SU-DHL-6 (cell line): Measurements from ENCODE around the gene ZDHHC17.

Experiments
- H2AFZ ChIP-seq: fragments of 200-600 bp; sonication (generic); 2 replicates; pipeline ENCODE4 v1.6.1; 2014; ENCODE audit warnings: low read depth, mild to moderate bottlenecking, moderate library complexity, mixed read lengths, antibody characterized with exemption, low read length; ENCODE audit not compliant: severe bottlenecking
- H3F3A ChIP-seq: fragments of 200-600 bp; shearing (Covaris generic); 2 replicates; pipeline ENCODE4 v1.6.0; 2016; ENCODE audit warnings: antibody characterized with exemption, mild to moderate bottlenecking; ENCODE audit not compliant: insufficient read depth
- H3K27ac ChIP-seq: fragments of 200-600 bp; sonication (generic); 2 replicates; pipeline ENCODE4 v1.5.1; 2016; ENCODE audit warnings: low read depth, mild to moderate bottlenecking, low read length, moderate library complexity, mixed read lengths
- H3K27me3 ChIP-seq: fragments of 200-600 bp; sonication (generic), shearing (Covaris generic); 2 replicates; pipeline ENCODE4 v1.6.0; 2014; ENCODE audit warnings: mild to moderate bottlenecking, low read length
- H3K36me3 ChIP-seq: fragments of 200-600 bp; sonication (generic); 2 replicates; pipeline ENCODE4 v1.6.1; 2014; ENCODE audit warnings: mild to moderate bottlenecking, low read length, mixed read lengths
- H3K4me2 ChIP-seq: fragments of 300-600, 200-600 bp; shearing (Covaris generic), sonication (generic); 2 replicates; pipeline ENCODE4 v1.6.0; 2014; ENCODE audit warnings: low read length, low read depth, mild to moderate bottlenecking; ENCODE audit not compliant: poor library complexity, severe bottlenecking
- H3K4me3 ChIP-seq: fragments of 200-600 bp; sonication (generic); 2 replicates; pipeline ENCODE4 v1.5.1; 2014; ENCODE audit warnings: antibody characterized with exemption, low read length, mild to moderate bottlenecking, mixed read lengths; ENCODE audit not compliant: insufficient read depth, poor library complexity, severe bottlenecking
- H3K79me2 ChIP-seq: fragments of 200-600 bp; sonication (generic); 2 replicates; pipeline ENCODE4 v1.6.1; 2014; ENCODE audit warnings: mild to moderate bottlenecking, low read length, moderate library complexity; ENCODE audit not compliant: insufficient read depth
- H3K9ac ChIP-seq: fragments of 200-600 bp; sonication (generic); 2 replicates; pipeline ENCODE4 v1.7.0; 2014; ENCODE audit warnings: mild to moderate bottlenecking, low read length
- H3K9me2 ChIP-seq: fragments of 200-600 bp; sonication (generic); replicated peaks from 2 replicates; pipeline ENCODE4 v1.6.1; 2014; ENCODE audit warnings: low read length; ENCODE audit not compliant: insufficient read depth
- H3K9me3 ChIP-seq: fragments of 200-600 bp; sonication (generic); 2 replicates; pipeline ENCODE4 v1.6.1; 2014; ENCODE audit warnings: low read length, mixed read lengths; ENCODE audit not compliant: insufficient read depth
- H4K20me1 ChIP-seq: fragments of 200-600 bp; sonication (generic); 2 replicates; pipeline ENCODE4 v1.6.1; 2014; ENCODE audit warnings: low read depth, mild to moderate bottlenecking, antibody characterized with exemption, low read length, moderate library complexity, mixed read lengths
- CTCF ChIP-seq: fragments of 200-600 bp; sonication (generic); IDR thresholded peaks from one replicate; pipeline ENCODE4 v1.5.1; 2017; ENCODE audit warnings: antibody characterized with exemption, mild to moderate bottlenecking, low read length, moderate library complexity; ENCODE audit not compliant: insufficient read depth, poor library complexity, severe bottlenecking
- EZH2phosphoT487 ChIP-seq: fragments of 200-600 bp; sonication (generic), shearing (Covaris generic); conservative IDR thresholded peaks from 2 replicates; pipeline ENCODE4 v1.6.1; 2018; ENCODE audit warnings: mild to moderate bottlenecking, antibody characterized with exemption, low read length, moderate library complexity, mixed read lengths

The ZDHHC17 gene

DNA sequence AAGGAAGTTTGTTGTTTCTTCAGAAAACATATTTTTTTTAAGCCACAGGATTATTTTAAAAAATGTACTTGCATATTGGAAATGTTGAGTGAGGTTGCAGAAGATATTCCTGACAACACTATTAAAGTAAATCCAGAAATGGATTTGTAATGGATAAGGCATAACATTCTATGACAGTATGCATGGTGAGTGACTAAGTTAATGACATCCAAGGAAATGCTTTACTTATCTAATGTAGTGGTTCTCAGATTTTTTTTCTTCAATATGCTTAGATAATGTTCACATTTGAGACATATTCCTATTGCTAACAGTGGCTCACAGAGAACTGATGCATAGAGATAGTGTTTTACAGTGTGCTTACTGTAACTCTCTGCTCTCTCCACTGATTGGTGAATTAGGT is 49.4 kb downstream of the ZDHHC17 start:
- H3K4me3 ChIP-seq, result no peak overlapping the region
- H3K9ac ChIP-seq, result no peak overlapping the region
- TF ChIP-seq EZH2phosphoT487, result no peak
- TF ChIP-seq CTCF, result no peak
- H3F3A ChIP-seq, result no peaks in the 10 kb centered on the region
- no peak overlapping the region for H3K4me2 ChIP-seq
- H3K27me3 ChIP-seq, result no peaks in the 10 kb centered on the region
- H2AFZ ChIP-seq, result no peak overlapping the region
- no peaks in the 10 kb centered on the region for H3K9me2 ChIP-seq
- no peaks in the 10 kb centered on the region for H3K9me3 ChIP-seq
- H3K27ac ChIP-seq, result no peak overlapping the region
- no peaks in the 10 kb centered on the region for H3K79me2 ChIP-seq
- H4K20me1 ChIP-seq, result 0 out of 2 replicates have a peak, but pooled peaks cover 2% of the 10 kb centered on the region
- peaks cover 20% of the 10 kb centered on the region; the same call in 1 of the 2 replicates for H3K36me3 ChIP-seq

DNA sequence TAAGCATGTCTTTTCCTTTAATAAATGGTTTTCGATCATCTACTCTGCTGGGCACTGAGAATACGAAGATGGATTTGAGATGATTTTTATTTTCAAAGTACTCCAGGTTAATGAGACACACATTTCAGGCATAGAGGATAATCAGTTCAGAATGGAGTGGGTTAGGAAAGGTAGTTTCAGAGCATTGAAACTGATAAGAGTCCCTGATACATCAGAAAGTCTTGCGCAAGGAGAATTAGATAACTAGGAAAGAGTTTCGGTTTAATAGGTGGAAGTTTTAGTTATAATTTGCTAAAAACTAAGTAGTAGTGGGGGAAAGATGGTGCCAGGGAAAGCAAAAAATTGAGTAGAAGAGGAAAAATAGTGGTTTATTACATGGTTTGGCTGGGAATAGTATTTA is 50.1 kb downstream of the ZDHHC17 start:
- Histone ChIP-seq H3K79me2 (no peaks in the 10 kb centered on the region), H3K4me3 (no peak overlapping the region), H3K27ac (no peak overlapping the region), H2AFZ (no peak overlapping the region), H3K9me2 (no peaks in the 10 kb centered on the region), H3K9me3 (no peaks in the 10 kb centered on the region), H3K36me3 (peaks cover 20% of the 10 kb centered on the region; the same call in 1 of the 2 replicates), H4K20me1 (no peaks in the 10 kb centered on the region), H3K9ac (no peak overlapping the region), H3K4me2 (no peak overlapping the region), H3F3A (no peaks in the 10 kb centered on the region), H3K27me3 (no peaks in the 10 kb centered on the region)
- TF ChIP-seq EZH2phosphoT487 (no peak), CTCF (no peak)

GRCh38 chr12:76820888-76821482 is 57.1 kb downstream of the ZDHHC17 start:
- H3K79me2 ChIP-seq, result no peaks in the 10 kb centered on the region
- H3K4me2 ChIP-seq, result no peak overlapping the region
- H3K9ac ChIP-seq, result no peak overlapping the region
- H3K27ac ChIP-seq, result no peak overlapping the region
- peaks cover 14% of the 10 kb centered on the region; the same call in 1 of the 2 replicates for H3K36me3 ChIP-seq
- H2AFZ ChIP-seq, result no peak overlapping the region
- no peaks in the 10 kb centered on the region for H3F3A ChIP-seq
- H3K4me3 ChIP-seq, result no peak overlapping the region
- TF ChIP-seq CTCF (peak; percentile 31), EZH2phosphoT487 (no peak)
- H3K9me2 ChIP-seq, result no peaks in the 10 kb centered on the region
- no peaks in the 10 kb centered on the region for H3K27me3 ChIP-seq
- no peaks in the 10 kb centered on the region for H3K9me3 ChIP-seq
- H4K20me1 ChIP-seq, result no peaks in the 10 kb centered on the region
